Trophoblast cell (in vitro differentiated cells and primary cell): ENCODE measurements around the gene TRIM10.

ENCODE experiments used
- DNase-seq, 2 donors: peaks; one replicate each; pipeline ENCODE4 v3.0.0-alpha.2; 2016
- H2AFZ ChIP-seq: 2 replicates; pipeline ENCODE4 v1.6.1; 2013; ENCODE audit warnings: low read length, moderate library complexity, mild to moderate bottlenecking; ENCODE audit not compliant: insufficient read depth, poor library complexity
- H2AK5ac ChIP-seq: 2 replicates; pipeline ENCODE4 v1.6.1; 2013; ENCODE audit warnings: mild to moderate bottlenecking, low read length
- H2BK120ac ChIP-seq: 2 replicates; pipeline ENCODE4 v1.6.1; 2013; ENCODE audit warnings: low read length, mild to moderate bottlenecking, moderate library complexity; ENCODE audit not compliant: insufficient read depth, poor library complexity
- H2BK12ac ChIP-seq: 2 replicates; pipeline ENCODE4 v1.6.1; 2013; ENCODE audit warnings: mild to moderate bottlenecking, low read length, moderate library complexity
- H2BK5ac ChIP-seq: 2 replicates; pipeline ENCODE4 v1.6.1; 2013; ENCODE audit warnings: low read length, low read depth, moderate library complexity, mild to moderate bottlenecking; ENCODE audit not compliant: poor library complexity
- H3K14ac ChIP-seq: 2 replicates; pipeline ENCODE4 v1.6.1; 2013; ENCODE audit warnings: mild to moderate bottlenecking, low read length
- H3K18ac ChIP-seq: 2 replicates; pipeline ENCODE4 v1.6.1; 2013; ENCODE audit warnings: mild to moderate bottlenecking, low read length
- H3K23ac ChIP-seq: 2 replicates; pipeline ENCODE4 v1.6.1; 2013; ENCODE audit warnings: low read length
- H3K27ac ChIP-seq: 2 replicates; pipeline ENCODE4 v1.5.1; 2013; ENCODE audit warnings: low read depth, mild to moderate bottlenecking, inconsistent platforms, low read length, moderate library complexity
- H3K27me3 ChIP-seq: 2 replicates; pipeline ENCODE4 v1.6.1; 2013; ENCODE audit warnings: inconsistent platforms, mild to moderate bottlenecking, low read length, moderate library complexity; ENCODE audit not compliant: insufficient read depth
- H3K36me3 ChIP-seq, 2 experiments: 1 replicate in 1 of 2; 2 replicates in 1 of 2; pipeline ENCODE4 v1.6.1; 2013; ENCODE audit warnings: low read length in 2 of 2, mild to moderate bottlenecking in 2 of 2, moderate library complexity in 1 of 2; ENCODE audit not compliant: insufficient read depth in 2 of 2, control insufficient read depth in 1 of 2
- H3K4ac ChIP-seq: 2 replicates; pipeline ENCODE4 v1.6.1; 2013; ENCODE audit warnings: low read depth, mild to moderate bottlenecking, low read length, moderate library complexity
- H3K4me1 ChIP-seq, 2 experiments: 1 replicate in 1 of 2; 2 replicates in 1 of 2; pipeline ENCODE4 v1.6.1; 2013; ENCODE audit warnings: low read length in 2 of 2, mild to moderate bottlenecking in 2 of 2, moderate library complexity in 1 of 2; ENCODE audit not compliant: insufficient read depth in 2 of 2, control insufficient read depth in 1 of 2
- H3K4me2 ChIP-seq: 2 replicates; pipeline ENCODE4 v1.6.1; 2013; ENCODE audit warnings: inconsistent platforms, mild to moderate bottlenecking, low read length, moderate library complexity
- H3K4me3 ChIP-seq: 2 replicates; pipeline ENCODE4 v1.5.1; 2013; ENCODE audit warnings: mild to moderate bottlenecking, low read depth, low read length, inconsistent platforms
- H3K79me1 ChIP-seq: one replicate; pipeline ENCODE4 v1.6.1; 2013; ENCODE audit warnings: low read length
- H3K79me2 ChIP-seq: 2 replicates; pipeline ENCODE4 v1.6.1; 2013; ENCODE audit warnings: low read length, mild to moderate bottlenecking; ENCODE audit not compliant: control insufficient read depth, insufficient read depth, poor library complexity
- H3K9ac ChIP-seq: 2 replicates; pipeline ENCODE4 v1.6.1; 2013; ENCODE audit warnings: mild to moderate bottlenecking, low read length
- H3K9me3 ChIP-seq: 2 replicates; pipeline ENCODE4 v1.6.1; 2013; ENCODE audit warnings: low read depth, mild to moderate bottlenecking, control low read depth, inconsistent platforms, low read length; ENCODE audit not compliant: insufficient read depth
- H4K12ac ChIP-seq: 2 replicates; pipeline ENCODE4 v1.6.1; 2013; ENCODE audit warnings: low read depth, mild to moderate bottlenecking, low read length, moderate library complexity
- H4K8ac ChIP-seq: 2 replicates; pipeline ENCODE4 v1.6.1; 2013; ENCODE audit warnings: low read depth, mild to moderate bottlenecking, low read length, moderate library complexity
- H4K91ac ChIP-seq: one replicate; pipeline ENCODE4 v1.6.1; 2013; ENCODE audit warnings: low read depth, mild to moderate bottlenecking, low read length, moderate library complexity
- WGBS: extraction: QIAGEN DNeasy Blood & Tissue Kit; methylation state at CpG from one replicate; pipeline ENCODE4 v1.1.7; 2013; ENCODE audit warnings: missing lambda C conversion rate; ENCODE audit not compliant: insufficient read length, insufficient coverage; ENCODE audit errors: extremely low coverage; 5-methylcytosine and 5-hydroxymethylcytosine counted together

The TRIM10 gene

DNA sequence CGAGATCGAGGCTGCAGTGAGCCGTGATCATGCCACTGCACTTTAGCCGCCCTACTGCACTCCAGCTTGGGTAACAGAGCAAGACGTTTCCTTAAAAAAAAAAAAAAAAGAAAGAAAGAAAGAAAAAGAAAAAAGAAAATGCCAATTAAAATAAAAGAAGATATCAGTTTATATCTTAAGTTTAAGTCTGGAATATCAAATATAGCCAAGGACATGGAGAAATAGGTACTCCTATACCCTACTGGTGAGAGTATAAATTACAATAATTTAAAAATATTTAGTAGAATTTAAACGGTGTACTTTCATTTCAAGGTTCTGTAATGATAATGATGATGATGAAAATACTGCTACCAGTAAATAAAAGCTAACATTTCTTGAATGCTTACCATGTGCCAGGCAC is 44.3 kb downstream of the TRIM10 start:
- Histone ChIP-seq H3K36me3 (no peaks in the 10 kb centered on the region), H2BK12ac (no peak overlapping the region), H3K4me1 (no peaks in the 10 kb centered on the region), H3K14ac (no peak overlapping the region), H3K27ac (no peak overlapping the region), H3K18ac (no peak overlapping the region), H2BK120ac (no peak overlapping the region), H2AK5ac (no peak overlapping the region), H4K12ac (no peak overlapping the region), H3K23ac (no peak overlapping the region), H4K91ac (no peak overlapping the region), H2BK5ac (no peak overlapping the region), H3K79me1 (no peaks in the 10 kb centered on the region), H2AFZ (no peak overlapping the region), H3K4me3 (no peak overlapping the region), H3K4ac (no peak overlapping the region), H3K27me3 (no peaks in the 10 kb centered on the region), H3K79me2 (no peaks in the 10 kb centered on the region), H4K8ac (no peak overlapping the region), H3K9ac (no peak overlapping the region), H3K4me2 (no peak overlapping the region), H3K9me3 (no peaks in the 10 kb centered on the region)
- no CpG with 5 or more reads among the region's 6 CpGs for WGBS
- DNase-seq: no peak

DNA sequence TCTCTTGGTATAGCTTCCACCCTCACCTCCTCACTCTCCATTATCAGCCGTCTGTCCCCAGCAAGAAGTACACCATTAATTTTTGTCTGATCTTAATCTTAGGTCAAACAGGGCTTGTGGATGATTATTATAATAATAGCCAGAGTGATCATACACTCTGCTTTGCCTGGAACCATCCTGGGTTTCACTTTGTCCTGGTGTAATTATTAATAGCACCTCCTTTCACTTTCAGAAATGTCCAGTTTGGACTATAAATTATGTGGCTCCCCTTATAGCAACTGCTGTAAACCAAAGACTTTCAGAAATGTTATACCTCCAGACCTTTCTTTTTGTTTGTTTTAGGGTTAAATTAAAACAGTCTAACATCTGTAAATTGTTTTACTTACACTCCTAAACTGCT is 47.2 kb downstream of the TRIM10 start:
- H3K4me1 ChIP-seq: no peaks in the 10 kb centered on the region
- H3K4me2 ChIP-seq: no peak overlapping the region
- no peak overlapping the region for H3K18ac ChIP-seq
- no peak overlapping the region for H3K9ac ChIP-seq
- H2AFZ ChIP-seq: no peak overlapping the region
- no peaks in the 10 kb centered on the region for H3K79me1 ChIP-seq
- H2BK12ac ChIP-seq: no peak overlapping the region
- no peaks in the 10 kb centered on the region for H3K9me3 ChIP-seq
- no peak overlapping the region for H2BK120ac ChIP-seq
- no peak overlapping the region for H4K8ac ChIP-seq
- H3K4me3 ChIP-seq: no peak overlapping the region
- no peak overlapping the region for H3K4ac ChIP-seq
- no peak overlapping the region for H3K27ac ChIP-seq
- no peaks in the 10 kb centered on the region for H3K27me3 ChIP-seq
- H3K36me3 ChIP-seq: no peaks in the 10 kb centered on the region
- H3K23ac ChIP-seq: no peak overlapping the region
- H4K91ac ChIP-seq: no peak overlapping the region
- H2BK5ac ChIP-seq: no peak overlapping the region
- WGBS: no CpG with 5 or more reads among the region's 1 CpG
- H4K12ac ChIP-seq: no peak overlapping the region
- no peak for DNase-seq
- no peak overlapping the region for H2AK5ac ChIP-seq
- no peak overlapping the region for H3K14ac ChIP-seq
- no peaks in the 10 kb centered on the region for H3K79me2 ChIP-seq

DNA sequence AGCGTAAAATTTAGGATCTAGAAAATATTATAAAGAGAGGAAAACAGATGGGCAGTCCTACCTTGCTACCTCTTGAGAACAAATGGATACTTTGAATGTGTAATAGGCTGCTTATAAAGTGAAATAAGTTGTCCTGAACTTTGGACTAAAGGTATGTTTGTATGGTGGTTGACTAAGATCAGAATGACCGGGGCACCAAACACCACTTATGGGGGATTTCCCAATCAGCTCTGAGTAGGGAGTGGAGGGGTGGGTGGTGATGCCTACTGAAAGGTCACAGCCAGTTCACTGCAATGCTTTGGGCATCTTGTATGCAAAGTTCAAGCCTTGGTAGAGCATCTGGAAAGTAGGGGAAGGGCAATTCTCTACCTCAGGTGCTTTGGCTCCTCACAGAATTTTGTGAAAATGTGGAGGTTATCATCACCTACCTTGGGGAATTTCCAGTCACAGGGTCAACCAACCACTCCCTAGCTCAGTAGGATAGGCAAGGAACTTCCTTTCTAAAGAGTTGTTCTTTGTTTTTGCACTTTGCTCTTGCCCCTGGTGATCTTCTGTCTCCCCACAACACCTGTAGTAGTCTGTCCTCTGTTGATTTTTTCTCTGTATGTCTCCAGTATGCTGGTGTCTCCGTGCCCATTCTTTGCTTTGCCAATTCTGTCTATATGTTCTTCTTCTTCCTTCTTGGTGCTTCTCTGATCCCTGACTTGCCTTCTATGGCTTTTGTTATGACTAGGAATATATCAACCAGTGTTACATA is 47.8 kb downstream of the TRIM10 start, which contains the start of gene TRIM31:
Gene TRIM31, minus strand, starts transcription at position 88 of the 757 bp plus-strand sequence. CDS start 285 bp downstream, outside the sequence.
- Histone ChIP-seq H3K4me3 (no peak within 1 kb of the TSS), H2BK12ac (no peak within 1 kb of the TSS), H3K27me3 (no peaks in the 10 kb centered on the region), H2AK5ac (no peak within 1 kb of the TSS), H3K23ac (no peak within 1 kb of the TSS), H3K27ac (no peak within 1 kb of the TSS), H4K8ac (no peak within 1 kb of the TSS), H2BK5ac (no peak within 1 kb of the TSS), H3K9me3 (no peaks in the 10 kb centered on the region), H3K4ac (no peak within 1 kb of the TSS), H3K18ac (no peak within 1 kb of the TSS), H3K14ac (no peak within 1 kb of the TSS), H3K9ac (no peak within 1 kb of the TSS), H2BK120ac (no peak within 1 kb of the TSS), H2AFZ (no peak within 1 kb of the TSS), H3K4me2 (no peak within 1 kb of the TSS), H4K12ac (no peak within 1 kb of the TSS), H3K36me3 (no peaks in the 10 kb centered on the region), H3K79me1 (no peaks in the 10 kb centered on the region), H3K79me2 (no peaks in the 10 kb centered on the region), H4K91ac (no peak within 1 kb of the TSS), H3K4me1 (no peaks in the 10 kb centered on the region)
- 100% methylated on average over 1 of the region's 3 CpGs for WGBS
- DNase-seq: no peak

DNA sequence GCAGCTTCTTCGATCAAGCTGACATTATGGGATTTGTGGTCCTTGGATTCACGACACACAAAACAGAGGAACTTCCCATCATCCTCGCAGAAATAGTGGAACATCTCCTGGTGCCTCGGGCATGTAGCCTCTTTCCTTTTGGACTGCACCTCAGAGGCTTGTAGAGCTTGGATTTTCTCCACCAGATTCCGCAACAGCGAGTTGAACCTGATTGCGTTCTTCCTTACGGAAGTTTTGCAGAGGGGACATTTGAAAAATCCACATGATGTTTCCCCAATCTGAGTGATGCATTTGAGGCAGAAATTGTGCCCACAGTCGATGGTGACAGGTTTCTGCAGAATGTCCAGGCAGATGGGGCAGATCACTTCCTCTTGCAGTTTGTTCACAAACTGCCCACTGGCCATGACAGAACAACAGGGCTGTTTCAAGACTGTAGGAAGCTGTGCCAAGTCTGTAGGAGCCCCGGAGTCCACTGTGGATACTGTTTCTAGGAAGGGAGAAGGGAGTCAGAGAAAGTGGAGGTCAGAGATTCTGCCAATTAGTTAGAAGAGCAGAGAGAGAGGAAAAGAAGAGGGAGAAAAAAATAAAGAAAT is 48.5 kb downstream of the TRIM10 start:
- no peak overlapping the region for H4K12ac ChIP-seq

More for the DNA sequence above, 48.5 kb downstream of the TRIM10 start:
- H3K14ac ChIP-seq: no peak overlapping the region
- H4K8ac ChIP-seq: no peak overlapping the region
- no peak overlapping the region for H2BK5ac ChIP-seq
- H3K9ac ChIP-seq: no peak overlapping the region
- H3K4me3 ChIP-seq: no peak overlapping the region
- no peaks in the 10 kb centered on the region for H3K27me3 ChIP-seq
- H3K27ac ChIP-seq: no peak overlapping the region
- H2BK120ac ChIP-seq: no peak overlapping the region
- no peak overlapping the region for H2AK5ac ChIP-seq
- no peak overlapping the region for H3K18ac ChIP-seq
- no peaks in the 10 kb centered on the region for H3K4me1 ChIP-seq
- no CpG with 5 or more reads among the region's 10 CpGs for WGBS
- no peaks in the 10 kb centered on the region for H3K36me3 ChIP-seq
- H2AFZ ChIP-seq: no peak overlapping the region
- DNase-seq: no peak
- H3K4me2 ChIP-seq: no peak overlapping the region
- no peaks in the 10 kb centered on the region for H3K79me2 ChIP-seq
- H3K4ac ChIP-seq: no peak overlapping the region
- H4K91ac ChIP-seq: no peak overlapping the region
- H3K9me3 ChIP-seq: no peaks in the 10 kb centered on the region
- no peak overlapping the region for H3K23ac ChIP-seq
- no peak overlapping the region for H2BK12ac ChIP-seq
- H3K79me1 ChIP-seq: no peaks in the 10 kb centered on the region
